ENCODE results near the gene TNS1. TPM values are rescaled to one million over a fixed set of nuclear protein-coding genes. Genes with fewer than 3 reads are reported as not detected.

The TNS1 gene
- total RNA-seq, 3 donors from 2014 or later (not counting 1 experiment from before 2014, with no cell fraction given), result 1.1 to 3.0 (median 2.1) TPM

- no peaks in the 10 kb centered on the region for H3K27me3 ChIP-seq (ENCODE audit: control insufficient read depth, insufficient read depth, low read length)
- Mint-ChIP-seq H3K27me3 (ENCODE audit: low read depth in 2 of 2) (peaks cover 7 to 17% of the 10 kb centered on the region in 2 donors), H3K27ac (no peak overlapping the region), H3K36me3 (no peaks in the 10 kb centered on the region), H3K4me1 (no peaks in the 10 kb centered on the region), H3K9me3 (no peaks in the 10 kb centered on the region), H3K4me3 (no peak overlapping the region)
- TF ChIP-seq, protein P1, sequence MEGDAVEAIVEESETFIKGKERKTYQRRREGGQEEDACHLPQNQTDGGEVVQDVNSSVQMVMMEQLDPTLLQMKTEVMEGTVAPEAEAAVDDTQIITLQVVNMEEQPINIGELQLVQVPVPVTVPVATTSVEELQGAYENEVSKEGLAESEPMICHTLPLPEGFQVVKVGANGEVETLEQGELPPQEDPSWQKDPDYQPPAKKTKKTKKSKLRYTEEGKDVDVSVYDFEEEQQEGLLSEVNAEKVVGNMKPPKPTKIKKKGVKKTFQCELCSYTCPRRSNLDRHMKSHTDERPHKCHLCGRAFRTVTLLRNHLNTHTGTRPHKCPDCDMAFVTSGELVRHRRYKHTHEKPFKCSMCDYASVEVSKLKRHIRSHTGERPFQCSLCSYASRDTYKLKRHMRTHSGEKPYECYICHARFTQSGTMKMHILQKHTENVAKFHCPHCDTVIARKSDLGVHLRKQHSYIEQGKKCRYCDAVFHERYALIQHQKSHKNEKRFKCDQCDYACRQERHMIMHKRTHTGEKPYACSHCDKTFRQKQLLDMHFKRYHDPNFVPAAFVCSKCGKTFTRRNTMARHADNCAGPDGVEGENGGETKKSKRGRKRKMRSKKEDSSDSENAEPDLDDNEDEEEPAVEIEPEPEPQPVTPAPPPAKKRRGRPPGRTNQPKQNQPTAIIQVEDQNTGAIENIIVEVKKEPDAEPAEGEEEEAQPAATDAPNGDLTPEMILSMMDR (IDR thresholded peaks at IDR 0.05), result no peak
- no peaks in the 10 kb centered on the region for H3K9me3 ChIP-seq (ENCODE audit: control insufficient read depth, insufficient read depth, low read length)
- H3K27ac ChIP-seq (ENCODE audit: low read length), result no peak overlapping the region
- intact Hi-C loops (cut with micrococcal nuclease), result no loop called here
- WGBS (ENCODE audit: insufficient coverage), result 95% methylated on average over 9 of the region's 9 CpGs
- no peaks in the 10 kb centered on the region for H3K4me1 ChIP-seq (ENCODE audit: control insufficient read depth, insufficient read depth, low read length)
- ATAC-seq (no peak), DNase-seq (no peak)
- no peak overlapping the region for H3K4me3 ChIP-seq (ENCODE audit: low read length)
- H3K36me3 ChIP-seq (ENCODE audit: control insufficient read depth, insufficient read depth, low read length), result no peaks in the 10 kb centered on the region
Observed at GRCh38 chr2:217954051-217954450, 48.7 kb downstream of the TNS1 start.

GRCh38 chr2:217953531-217953932 lies 49.3 kb downstream of the TNS1 start:
- TF ChIP-seq, protein P1 (IDR thresholded peaks at IDR 0.05), result no peak
- intact Hi-C loops (cut with micrococcal nuclease), result no loop called here
- Histone ChIP-seq H3K4me1 (ENCODE audit: control insufficient read depth, insufficient read depth, low read length) (no peaks in the 10 kb centered on the region), H3K9me3 (ENCODE audit: control insufficient read depth, insufficient read depth, low read length) (no peaks in the 10 kb centered on the region), H3K36me3 (ENCODE audit: control insufficient read depth, insufficient read depth, low read length) (no peaks in the 10 kb centered on the region), H3K27me3 (ENCODE audit: control insufficient read depth, insufficient read depth, low read length) (no peaks in the 10 kb centered on the region), H3K27ac (ENCODE audit: low read length) (no peak overlapping the region), H3K4me3 (ENCODE audit: low read length) (no peak overlapping the region)
- Mint-ChIP-seq H3K27me3 (ENCODE audit: low read depth in 2 of 2) (peaks cover 7 to 17% of the 10 kb centered on the region in 2 donors), H3K36me3 (no peaks in the 10 kb centered on the region), H3K4me3 (no peak overlapping the region), H3K27ac (no peak overlapping the region), H3K4me1 (no peaks in the 10 kb centered on the region), H3K9me3 (no peaks in the 10 kb centered on the region)
- DNase-seq (no peak), ATAC-seq (no peak)
- WGBS (ENCODE audit: insufficient coverage), result 90% methylated on average over 6 of the region's 6 CpGs

DNA sequence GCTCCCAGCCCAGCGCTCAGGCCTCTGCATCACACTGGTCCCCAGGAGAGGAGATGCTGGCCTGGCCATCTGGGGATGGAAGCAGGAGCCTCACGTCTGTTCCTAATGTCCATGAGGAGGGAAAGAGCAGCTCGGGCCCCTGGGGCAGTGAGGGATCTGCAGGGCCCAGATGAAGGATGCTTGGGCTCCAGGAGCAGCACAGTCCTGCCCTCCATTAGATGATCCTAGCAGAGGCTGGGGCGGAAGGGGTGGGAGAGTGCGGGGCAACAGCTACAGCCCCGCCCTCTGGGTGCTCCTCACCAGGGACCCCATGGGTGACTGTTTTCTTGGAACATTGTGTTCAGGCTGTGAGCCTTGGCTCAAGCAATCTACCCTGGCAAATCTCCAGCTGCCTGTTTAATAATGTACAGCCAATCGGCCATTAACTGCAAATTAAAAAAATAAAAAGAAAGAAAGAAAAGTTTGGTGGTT lies 49.7 kb downstream of the TNS1 start:
- H3K4me1 Mint-ChIP-seq, result no peaks in the 10 kb centered on the region
- no peaks in the 10 kb centered on the region for H3K9me3 Mint-ChIP-seq
- no peaks in the 10 kb centered on the region for H3K27me3 ChIP-seq (ENCODE audit: control insufficient read depth, insufficient read depth, low read length)
- DNase-seq (no peak), ATAC-seq (no peak)
- intact Hi-C loops (cut with micrococcal nuclease), result no loop called here
- H3K9me3 ChIP-seq (ENCODE audit: control insufficient read depth, insufficient read depth, low read length), result no peaks in the 10 kb centered on the region
- TF ChIP-seq, protein P1 (IDR thresholded peaks at IDR 0.05), result no peak
- no peaks in the 10 kb centered on the region for H3K36me3 ChIP-seq (ENCODE audit: control insufficient read depth, insufficient read depth, low read length)
- WGBS (ENCODE audit: insufficient coverage), result 89% methylated on average over 7 of the region's 7 CpGs
- H3K27ac Mint-ChIP-seq, result no peak overlapping the region
- H3K4me3 Mint-ChIP-seq, result no peak overlapping the region
- no peak overlapping the region for H3K4me3 ChIP-seq (ENCODE audit: low read length)
- no peaks in the 10 kb centered on the region for H3K36me3 Mint-ChIP-seq
- H3K27me3 Mint-ChIP-seq (ENCODE audit: low read depth in 2 of 2), result peaks cover 7 to 17% of the 10 kb centered on the region in 2 donors
- no peak overlapping the region for H3K27ac ChIP-seq (ENCODE audit: low read length)
- no peaks in the 10 kb centered on the region for H3K4me1 ChIP-seq (ENCODE audit: control insufficient read depth, insufficient read depth, low read length)

DNA sequence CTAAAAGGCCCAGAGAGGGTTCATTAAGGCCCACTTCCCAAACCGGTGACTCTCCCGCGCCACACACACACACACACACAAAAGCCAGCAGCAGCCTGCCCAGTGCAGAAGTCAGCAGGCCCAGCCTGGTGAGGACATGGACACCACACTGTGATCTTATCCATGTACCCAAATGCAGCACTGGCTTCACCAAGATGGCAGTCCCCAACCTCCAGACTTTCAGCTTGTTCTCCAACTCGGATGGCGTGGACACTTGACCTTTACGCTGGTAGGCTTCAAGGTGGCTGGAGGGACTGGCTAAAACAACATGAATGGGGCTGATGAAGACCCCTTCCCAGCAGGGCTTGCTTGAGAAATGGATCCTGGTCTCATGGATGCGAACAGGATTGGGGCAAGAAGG lies 50.4 kb downstream of the TNS1 start:
- Histone ChIP-seq H3K36me3 (ENCODE audit: control insufficient read depth, insufficient read depth, low read length) (no peaks in the 10 kb centered on the region), H3K4me1 (ENCODE audit: control insufficient read depth, insufficient read depth, low read length) (no peaks in the 10 kb centered on the region), H3K9me3 (ENCODE audit: control insufficient read depth, insufficient read depth, low read length) (no peaks in the 10 kb centered on the region), H3K4me3 (ENCODE audit: low read length) (no peak overlapping the region), H3K27ac (ENCODE audit: low read length) (no peak overlapping the region), H3K27me3 (ENCODE audit: control insufficient read depth, insufficient read depth, low read length) (no peaks in the 10 kb centered on the region)
- no peak for DNase-seq
- Mint-ChIP-seq H3K27ac (no peak overlapping the region), H3K36me3 (no peaks in the 10 kb centered on the region), H3K9me3 (no peaks in the 10 kb centered on the region), H3K4me3 (no peak overlapping the region), H3K4me1 (no peaks in the 10 kb centered on the region), H3K27me3 (ENCODE audit: low read depth in 2 of 2) (peaks cover 8 to 11% of the 10 kb centered on the region in 2 donors)
- ATAC-seq, result no peak
- intact Hi-C loops (cut with micrococcal nuclease), result no loop called here
- 85% methylated on average over 7 of the region's 7 CpGs for WGBS (ENCODE audit: insufficient coverage)
- TF ChIP-seq, protein P1 (IDR thresholded peaks at IDR 0.05), result no peak
